Glutamatergic neuron (in vitro differentiated cells): Measurements from ENCODE around the gene ROBO4. TPM values are rescaled to one million over a fixed set of nuclear protein-coding genes. Genes with fewer than 3 reads are reported as not detected.

ENCODE experiments used
- DNase-seq: peaks from one replicate; pipeline ENCODE4 v3.0.0; 2022
- H3K27ac Mint-ChIP-seq: one replicate; pipeline ENCODE4 v1.8.0; 2020; ENCODE audit warnings: mild to moderate bottlenecking, mixed read lengths, inconsistent platforms; ENCODE audit not compliant: unreplicated experiment
- H3K27me3 Mint-ChIP-seq: one replicate; pipeline ENCODE4 v1.8.0; 2020; ENCODE audit warnings: mild to moderate bottlenecking, moderate library complexity, mixed read lengths, inconsistent platforms; ENCODE audit not compliant: unreplicated experiment
- H3K36me3 Mint-ChIP-seq: one replicate; pipeline ENCODE4 v1.8.0; 2020; ENCODE audit warnings: mild to moderate bottlenecking, mixed read lengths, inconsistent platforms; ENCODE audit not compliant: unreplicated experiment
- H3K4me1 Mint-ChIP-seq: one replicate; pipeline ENCODE4 v1.8.0; 2020; ENCODE audit warnings: mild to moderate bottlenecking, low read depth, mixed read lengths, inconsistent platforms; ENCODE audit not compliant: unreplicated experiment
- H3K4me3 Mint-ChIP-seq: one replicate; pipeline ENCODE4 v1.8.0; 2020; ENCODE audit warnings: mild to moderate bottlenecking, mixed read lengths, inconsistent platforms; ENCODE audit not compliant: unreplicated experiment
- H3K9me3 Mint-ChIP-seq: one replicate; pipeline ENCODE4 v1.8.0; 2020; ENCODE audit warnings: mild to moderate bottlenecking, moderate library complexity, mixed read lengths, inconsistent platforms; ENCODE audit not compliant: unreplicated experiment
- CTCF ChIP-seq: fragments of 200-600 bp; sonication (generic); IDR thresholded peaks from one replicate; pipeline ENCODE4 v1.5.0; 2021; ENCODE audit not compliant: partially characterized antibody, unreplicated experiment
- total RNA-seq: library from RNA; stranded (reverse); fragmentation: NEBNext Ultra II Directional; extraction: Animal tissue kit (Norgen Biotek cat#: 25700); gene quantifications from one replicate; pipeline ENCODE4 v1.2.1, GENCODE V29; 2021; ENCODE audit not compliant: unreplicated experiment

ROBO4 gene
- total RNA-seq, 1 donor from 2014 or later, result not detected

GRCh38 chr11:124902616-124903015 is 5.0 kb upstream of the ROBO4 start:
- no peak overlapping the region for H3K4me3 Mint-ChIP-seq
- H3K27me3 Mint-ChIP-seq, result no peaks in the 10 kb centered on the region
- peaks cover 3% of the 10 kb centered on the region for H3K9me3 Mint-ChIP-seq
- TF ChIP-seq CTCF, result no peak
- no peak overlapping the region for H3K27ac Mint-ChIP-seq
- H3K4me1 Mint-ChIP-seq, result no peaks in the 10 kb centered on the region
- no peaks in the 10 kb centered on the region for H3K36me3 Mint-ChIP-seq
- DNase-seq, result no peak

DNA sequence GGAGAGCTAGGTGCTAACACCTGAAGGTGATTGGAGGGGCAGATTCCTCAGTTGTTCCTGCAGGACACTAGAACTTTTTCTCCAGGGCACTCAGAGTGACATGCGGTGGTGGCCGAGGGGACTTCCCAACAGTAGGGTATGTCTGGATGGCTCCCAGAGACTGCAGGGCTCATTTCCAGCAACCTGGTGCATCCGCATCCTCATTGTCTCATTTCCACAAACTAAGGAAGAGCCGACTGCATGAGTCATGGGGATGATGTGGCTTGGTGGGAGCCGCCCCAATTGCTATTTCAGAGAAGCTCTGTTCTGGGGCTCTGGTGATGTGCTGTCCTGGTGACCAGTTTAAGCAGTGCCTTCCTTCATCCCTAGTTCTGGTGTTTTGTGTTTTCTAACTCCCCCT is 2.8 kb upstream of the ROBO4 start:
- H3K36me3 Mint-ChIP-seq, result no peaks in the 10 kb centered on the region
- H3K27me3 Mint-ChIP-seq, result peaks cover 3% of the 10 kb centered on the region
- no peak overlapping the region for H3K27ac Mint-ChIP-seq
- no peak for DNase-seq
- peaks cover 3% of the 10 kb centered on the region for H3K9me3 Mint-ChIP-seq
- no peak for TF ChIP-seq CTCF
- no peaks in the 10 kb centered on the region for H3K4me1 Mint-ChIP-seq
- no peak overlapping the region for H3K4me3 Mint-ChIP-seq

DNA sequence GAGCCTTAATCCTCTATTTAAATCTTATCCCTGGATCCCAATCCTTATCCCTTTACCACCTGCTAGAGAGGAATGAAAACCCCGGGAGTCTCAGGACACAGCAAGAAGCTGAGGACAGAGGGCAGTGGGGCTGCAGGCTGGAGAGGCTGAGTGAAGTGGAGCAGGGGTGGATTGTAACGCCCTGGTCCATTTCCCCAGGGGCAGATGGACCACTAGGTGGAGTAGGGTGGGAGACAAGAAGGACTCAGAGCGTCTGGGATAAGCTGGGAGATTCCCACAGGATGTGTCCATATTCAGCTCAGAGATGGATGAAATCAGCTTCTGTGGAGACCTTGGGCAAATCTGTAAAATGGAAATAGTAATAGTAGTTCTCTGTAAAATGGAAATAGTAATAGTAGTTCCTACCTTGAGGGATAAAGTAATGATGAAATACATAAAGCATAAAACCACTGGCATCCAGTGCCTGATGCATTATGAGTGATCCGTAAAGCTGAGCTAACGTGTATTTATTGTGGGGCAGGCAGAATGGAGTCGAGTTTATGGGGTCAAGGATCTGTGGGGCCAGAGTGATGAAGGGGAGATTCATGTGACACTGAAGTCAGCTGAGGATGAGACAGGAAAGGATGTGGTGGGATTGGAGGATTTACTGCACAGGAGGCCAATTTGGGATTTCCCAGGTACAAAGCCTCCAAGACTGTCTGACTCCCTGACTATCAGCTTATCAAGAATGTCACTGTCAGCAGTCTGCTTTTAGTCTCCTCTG is 1.9 kb upstream of the ROBO4 start:
- Mint-ChIP-seq H3K36me3 (no peaks in the 10 kb centered on the region), H3K27me3 (peaks cover 3% of the 10 kb centered on the region), H3K9me3 (peaks cover 3% of the 10 kb centered on the region), H3K4me3 (no peak overlapping the region), H3K27ac (no peak overlapping the region), H3K4me1 (no peaks in the 10 kb centered on the region)
- no peak for DNase-seq
- TF ChIP-seq CTCF, result no peak

DNA sequence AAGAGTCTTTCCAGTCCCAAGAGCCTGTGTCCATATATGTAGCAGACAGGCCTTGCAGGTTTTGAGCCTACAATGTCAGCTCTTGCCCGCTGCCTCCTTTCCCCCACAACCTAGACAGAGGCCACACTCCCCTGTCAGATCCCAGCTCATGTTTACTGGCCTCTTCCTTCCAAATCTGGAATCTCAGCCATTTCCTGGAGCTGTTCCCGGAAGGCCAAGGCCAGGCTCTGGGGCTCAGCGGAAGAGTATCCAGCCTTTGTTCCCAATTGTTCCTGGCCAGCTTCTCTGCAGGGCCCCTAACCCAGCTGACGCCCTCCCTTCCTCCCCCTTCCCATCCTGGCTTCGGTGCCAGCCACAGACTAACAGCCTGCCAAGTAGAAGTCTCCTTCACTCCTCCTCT is 1.0 kb upstream of the ROBO4 start:
- H3K9me3 Mint-ChIP-seq, result peaks cover 3% of the 10 kb centered on the region
- no peak overlapping the region for H3K27ac Mint-ChIP-seq
- H3K4me1 Mint-ChIP-seq, result no peaks in the 10 kb centered on the region
- H3K27me3 Mint-ChIP-seq, result peaks cover 3% of the 10 kb centered on the region
- TF ChIP-seq CTCF, result no peak
- no peak overlapping the region for H3K4me3 Mint-ChIP-seq
- DNase-seq, result no peak
- no peaks in the 10 kb centered on the region for H3K36me3 Mint-ChIP-seq

- peaks cover 3% of the 10 kb centered on the region for H3K27me3 Mint-ChIP-seq
- DNase-seq, result no peak
- H3K9me3 Mint-ChIP-seq, result peaks cover 3% of the 10 kb centered on the region
- no peak for TF ChIP-seq CTCF
- H3K4me1 Mint-ChIP-seq, result no peaks in the 10 kb centered on the region
- no peaks in the 10 kb centered on the region for H3K36me3 Mint-ChIP-seq
- no peak overlapping the region for H3K27ac Mint-ChIP-seq
- H3K4me3 Mint-ChIP-seq, result no peak overlapping the region
Measured at GRCh38 chr11:124898263-124898680, 607 bp upstream of the ROBO4 start.
